ENCODE results near the gene AREG. TPM values are rescaled to one million over a fixed set of nuclear protein-coding genes. Genes with fewer than 3 reads are reported as not detected.

Gene AREG
- total RNA-seq, 1 donor from 2014 or later, result 98.0 TPM

- no peak for DNase-seq (ENCODE audit: low read depth)
- Histone ChIP-seq H3K4me3 (ENCODE audit: low read depth, low read length) (no peak overlapping the region), H3K36me3 (ENCODE audit: control insufficient read depth, insufficient read depth, low read length) (no peaks in the 10 kb centered on the region)
These were observed 42.1 kb upstream of the AREG start for GRCh38 chr4:74402692-74403456.

DNA sequence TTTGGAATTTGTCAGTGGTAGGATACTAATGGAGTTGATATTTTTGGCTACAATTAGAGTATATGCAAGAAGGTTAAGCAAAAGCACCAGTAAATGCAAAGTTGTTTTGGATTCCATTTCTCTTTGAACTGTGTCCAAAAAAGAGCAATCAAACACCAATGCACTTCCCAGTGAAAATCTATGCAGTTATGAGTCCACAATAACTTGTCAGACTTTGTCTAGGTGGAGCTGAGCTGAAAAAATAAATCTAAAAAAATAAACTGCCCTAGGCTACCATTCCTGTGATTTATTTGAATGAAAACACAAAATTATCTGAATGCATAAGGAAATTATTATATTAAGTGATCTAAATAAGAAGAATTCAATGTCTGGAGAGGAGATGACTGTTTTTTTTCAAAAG lies 37.0 kb upstream of the AREG start:
- Histone ChIP-seq H3K27me3 (ENCODE audit: control insufficient read depth, insufficient read depth, low read length) (no peaks in the 10 kb centered on the region), H3K36me3 (ENCODE audit: control insufficient read depth, insufficient read depth, low read length) (no peaks in the 10 kb centered on the region), H3K4me3 (ENCODE audit: low read depth, low read length) (no peak overlapping the region)
- no peak for DNase-seq (ENCODE audit: low read depth)
- TF ChIP-seq, protein P1, sequence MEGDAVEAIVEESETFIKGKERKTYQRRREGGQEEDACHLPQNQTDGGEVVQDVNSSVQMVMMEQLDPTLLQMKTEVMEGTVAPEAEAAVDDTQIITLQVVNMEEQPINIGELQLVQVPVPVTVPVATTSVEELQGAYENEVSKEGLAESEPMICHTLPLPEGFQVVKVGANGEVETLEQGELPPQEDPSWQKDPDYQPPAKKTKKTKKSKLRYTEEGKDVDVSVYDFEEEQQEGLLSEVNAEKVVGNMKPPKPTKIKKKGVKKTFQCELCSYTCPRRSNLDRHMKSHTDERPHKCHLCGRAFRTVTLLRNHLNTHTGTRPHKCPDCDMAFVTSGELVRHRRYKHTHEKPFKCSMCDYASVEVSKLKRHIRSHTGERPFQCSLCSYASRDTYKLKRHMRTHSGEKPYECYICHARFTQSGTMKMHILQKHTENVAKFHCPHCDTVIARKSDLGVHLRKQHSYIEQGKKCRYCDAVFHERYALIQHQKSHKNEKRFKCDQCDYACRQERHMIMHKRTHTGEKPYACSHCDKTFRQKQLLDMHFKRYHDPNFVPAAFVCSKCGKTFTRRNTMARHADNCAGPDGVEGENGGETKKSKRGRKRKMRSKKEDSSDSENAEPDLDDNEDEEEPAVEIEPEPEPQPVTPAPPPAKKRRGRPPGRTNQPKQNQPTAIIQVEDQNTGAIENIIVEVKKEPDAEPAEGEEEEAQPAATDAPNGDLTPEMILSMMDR (IDR thresholded peaks at IDR 0.05; ENCODE audit: insufficient read depth, low read length, poor library complexity, severe bottlenecking), result no peak

More at GRCh38 chr4:74402692-74403456, 42.1 kb upstream of the AREG start:
- no peaks in the 10 kb centered on the region for H3K27me3 ChIP-seq (ENCODE audit: control insufficient read depth, insufficient read depth, low read length)
- TF ChIP-seq, protein P1 (IDR thresholded peaks at IDR 0.05; ENCODE audit: insufficient read depth, low read length, poor library complexity, severe bottlenecking), result no peak

DNA sequence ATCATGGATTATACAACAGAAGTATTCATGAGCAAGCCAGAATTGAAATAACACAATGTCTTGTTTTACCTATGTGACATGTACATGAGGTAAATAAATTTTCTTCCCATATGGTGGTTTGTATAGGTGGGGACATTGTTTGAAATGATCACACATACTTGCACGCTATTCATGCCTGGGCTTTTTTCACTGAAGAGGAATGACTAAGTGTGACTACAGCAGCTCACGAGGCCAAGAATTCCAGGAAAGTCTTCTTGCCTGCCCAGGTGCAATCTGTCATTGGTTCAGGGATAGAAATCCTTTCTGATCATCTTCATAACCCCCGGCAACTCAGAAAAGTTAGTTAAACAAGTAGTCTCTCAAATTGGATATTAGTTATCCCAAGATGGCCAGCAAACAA lies 36.3 kb upstream of the AREG start:
- TF ChIP-seq, protein P1 (IDR thresholded peaks at IDR 0.05; ENCODE audit: insufficient read depth, low read length, poor library complexity, severe bottlenecking), result no peak
- DNase-seq (ENCODE audit: low read depth), result no peak
- Histone ChIP-seq H3K36me3 (ENCODE audit: control insufficient read depth, insufficient read depth, low read length) (no peaks in the 10 kb centered on the region), H3K27me3 (ENCODE audit: control insufficient read depth, insufficient read depth, low read length) (no peaks in the 10 kb centered on the region), H3K4me3 (ENCODE audit: low read depth, low read length) (no peak overlapping the region)

DNA sequence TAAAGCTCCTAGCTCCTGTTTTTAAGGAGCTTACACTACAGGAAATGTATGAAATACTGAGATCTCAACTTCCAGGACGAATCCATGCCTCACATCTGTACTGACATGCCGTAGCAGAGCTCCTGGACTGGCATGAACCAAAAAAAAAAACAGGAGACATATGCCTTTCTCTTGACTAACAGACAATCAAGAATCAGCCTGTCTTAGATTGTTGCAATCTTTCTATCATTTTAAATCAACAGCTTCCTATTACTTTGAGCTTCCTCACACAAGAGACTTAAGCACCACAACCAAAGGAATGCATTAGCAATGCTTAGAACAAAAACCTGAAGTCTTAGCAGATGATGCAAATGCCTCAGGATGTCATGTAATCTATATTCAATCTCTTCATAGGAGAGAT lies 34.7 kb upstream of the AREG start:
- no peaks in the 10 kb centered on the region for H3K36me3 ChIP-seq (ENCODE audit: control insufficient read depth, insufficient read depth, low read length)
- no peak overlapping the region for H3K4me3 ChIP-seq (ENCODE audit: low read depth, low read length)
- H3K27me3 ChIP-seq (ENCODE audit: control insufficient read depth, insufficient read depth, low read length), result no peaks in the 10 kb centered on the region
- no peak for DNase-seq (ENCODE audit: low read depth)
- TF ChIP-seq, protein P1 (IDR thresholded peaks at IDR 0.05; ENCODE audit: insufficient read depth, low read length, poor library complexity, severe bottlenecking), result no peak

GRCh38 chr4:74412225-74412624 lies 32.7 kb upstream of the AREG start:
- Histone ChIP-seq H3K4me3 (ENCODE audit: low read depth, low read length) (no peak overlapping the region), H3K36me3 (ENCODE audit: control insufficient read depth, insufficient read depth, low read length) (no peaks in the 10 kb centered on the region)
- TF ChIP-seq, protein P1 (IDR thresholded peaks at IDR 0.05; ENCODE audit: insufficient read depth, low read length, poor library complexity, severe bottlenecking), result no peak

DNA sequence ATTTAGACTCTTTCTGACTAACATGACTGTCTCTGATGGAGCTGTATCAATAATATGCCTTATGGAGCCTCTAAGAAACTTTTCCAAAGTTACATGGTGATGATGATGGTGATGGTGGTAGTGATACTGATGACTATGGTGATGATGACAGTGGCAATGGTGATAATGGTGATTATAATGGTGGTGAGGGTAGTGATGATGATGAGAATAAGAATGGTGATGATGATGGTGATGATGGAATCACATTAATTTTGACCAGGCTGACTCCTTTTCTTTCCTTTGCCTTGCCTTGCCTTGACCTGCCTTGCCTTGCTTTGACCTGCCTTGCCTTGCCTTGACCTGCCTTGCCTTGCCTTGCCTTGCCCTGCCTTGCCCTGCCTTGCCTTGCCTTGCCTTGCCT lies 31.7 kb upstream of the AREG start:
- Histone ChIP-seq H3K4me3 (ENCODE audit: low read depth, low read length) (no peak overlapping the region), H3K36me3 (ENCODE audit: control insufficient read depth, insufficient read depth, low read length) (no peaks in the 10 kb centered on the region), H3K27me3 (ENCODE audit: control insufficient read depth, insufficient read depth, low read length) (no peaks in the 10 kb centered on the region)
- DNase-seq (ENCODE audit: low read depth), result no peak
- TF ChIP-seq, protein P1 (IDR thresholded peaks at IDR 0.05; ENCODE audit: insufficient read depth, low read length, poor library complexity, severe bottlenecking), result no peak

More at GRCh38 chr4:74412225-74412624, 32.7 kb upstream of the AREG start:
- no peaks in the 10 kb centered on the region for H3K27me3 ChIP-seq (ENCODE audit: control insufficient read depth, insufficient read depth, low read length)
- no peak for DNase-seq (ENCODE audit: low read depth)
